Endothelial cell (in vitro differentiated cells): ENCODE data around the gene NME7. TPM values are rescaled to one million over a fixed set of nuclear protein-coding genes. Genes with fewer than 3 reads are reported as not detected.

Source experiments
- DNase-seq: peaks from one replicate; pipeline ENCODE4 v3.0.0; 2021; ENCODE audit warnings: low spot score
- H3K27ac Mint-ChIP-seq: one replicate; pipeline ENCODE4 v1.8.0; 2021; ENCODE audit warnings: mixed read lengths, inconsistent platforms; ENCODE audit not compliant: unreplicated experiment
- H3K27me3 Mint-ChIP-seq: one replicate; pipeline ENCODE4 v1.8.0; 2021; ENCODE audit warnings: mild to moderate bottlenecking, moderate library complexity, mixed read lengths, inconsistent platforms; ENCODE audit not compliant: unreplicated experiment
- H3K36me3 Mint-ChIP-seq: one replicate; pipeline ENCODE4 v1.8.0; 2021; ENCODE audit warnings: mild to moderate bottlenecking, low read depth, mixed read lengths, inconsistent platforms; ENCODE audit not compliant: unreplicated experiment
- H3K4me1 Mint-ChIP-seq: one replicate; pipeline ENCODE4 v1.8.0; 2021; ENCODE audit warnings: mild to moderate bottlenecking, mixed read lengths, inconsistent platforms; ENCODE audit not compliant: unreplicated experiment
- H3K4me3 Mint-ChIP-seq: one replicate; pipeline ENCODE4 v1.8.0; 2021; ENCODE audit warnings: mild to moderate bottlenecking, mixed read lengths, inconsistent platforms; ENCODE audit not compliant: unreplicated experiment
- H3K9me3 Mint-ChIP-seq: one replicate; pipeline ENCODE4 v1.8.0; 2021; ENCODE audit warnings: mixed read lengths, inconsistent platforms; ENCODE audit not compliant: unreplicated experiment
- CTCF ChIP-seq: fragments of 200-600 bp; sonication (generic); IDR thresholded peaks from one replicate; pipeline ENCODE4 v1.5.0; 2021; ENCODE audit warnings: antibody characterized with exemption; ENCODE audit not compliant: unreplicated experiment
- total RNA-seq: library from RNA; stranded (reverse); fragmentation: NEBNext Ultra II Directional; extraction: Animal tissue kit (Norgen Biotek cat#: 25700); gene quantifications from one replicate; pipeline ENCODE4 v1.2.1, GENCODE V29; 2021; ENCODE audit not compliant: unreplicated experiment

The NME7 gene
- total RNA-seq, 1 donor from 2014 or later = 18.9 TPM

DNA sequence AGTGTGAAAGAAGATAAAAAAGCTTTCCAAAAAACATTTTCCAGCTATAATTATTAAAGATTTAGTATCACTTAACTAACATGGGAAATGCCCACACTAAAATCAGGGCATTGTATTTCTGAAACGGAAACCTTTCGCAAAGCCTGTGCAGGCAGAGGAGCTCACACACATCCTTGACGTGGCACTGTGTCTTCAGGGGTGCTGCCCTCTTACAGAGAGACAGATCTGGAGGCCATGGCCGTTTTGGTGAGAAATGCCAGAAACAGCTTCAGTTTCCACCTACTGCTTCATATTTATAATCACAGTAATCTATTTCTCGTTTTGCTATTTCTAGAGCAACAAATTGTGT is 234.4 kb downstream of the NME7 start:
- peaks cover 1% of the 10 kb centered on the region for H3K27me3 Mint-ChIP-seq
- H3K27ac Mint-ChIP-seq = no peak overlapping the region
- TF ChIP-seq CTCF = no peak
- no peaks in the 10 kb centered on the region for H3K36me3 Mint-ChIP-seq
- no peaks in the 10 kb centered on the region for H3K4me1 Mint-ChIP-seq
- no peak for DNase-seq
- no peak overlapping the region for H3K4me3 Mint-ChIP-seq
- no peaks in the 10 kb centered on the region for H3K9me3 Mint-ChIP-seq

DNA sequence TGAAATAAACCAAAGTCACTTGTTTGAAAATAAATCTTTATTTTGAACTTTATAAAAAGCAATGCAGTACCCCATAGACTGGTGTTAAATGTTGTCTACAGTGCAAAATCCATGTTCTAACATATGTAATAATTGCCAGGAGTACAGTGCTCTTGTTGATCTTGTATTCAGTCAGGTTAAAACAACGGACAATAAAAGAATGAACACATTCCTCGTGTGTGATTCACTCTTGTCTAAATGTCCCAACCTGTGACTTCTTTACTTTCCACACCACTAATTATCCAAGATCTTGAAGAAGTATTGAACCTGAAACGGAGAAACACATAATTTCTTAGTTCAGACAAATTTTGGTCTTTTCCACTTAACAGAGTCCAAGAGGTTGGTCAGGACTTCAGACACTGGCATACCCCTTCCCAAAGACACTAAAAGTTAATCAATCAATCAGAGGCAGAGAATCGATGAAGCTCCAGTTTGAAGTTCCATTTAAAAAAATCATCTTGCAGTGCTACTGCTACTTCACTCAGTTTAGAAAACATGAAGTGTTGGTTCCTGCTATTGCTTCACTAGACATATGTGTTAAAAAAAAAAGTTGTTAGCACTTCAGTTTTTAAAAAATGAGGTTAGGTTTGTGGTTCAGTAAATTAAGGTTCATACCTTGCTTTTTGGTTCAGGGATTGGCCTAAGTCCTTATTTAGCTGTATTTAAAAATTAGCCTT is 234.9 kb downstream of the NME7 start:
- TF ChIP-seq CTCF = no peak
- H3K27me3 Mint-ChIP-seq = peaks cover 1% of the 10 kb centered on the region
- no peaks in the 10 kb centered on the region for H3K9me3 Mint-ChIP-seq
- no peak for DNase-seq
- no peak overlapping the region for H3K27ac Mint-ChIP-seq
- no peaks in the 10 kb centered on the region for H3K4me1 Mint-ChIP-seq
- no peak overlapping the region for H3K4me3 Mint-ChIP-seq
- no peaks in the 10 kb centered on the region for H3K36me3 Mint-ChIP-seq

GRCh38 chr1:169130683-169131082 is 236.9 kb downstream of the NME7 start:
- Mint-ChIP-seq H3K4me3 (no peak overlapping the region), H3K36me3 (no peaks in the 10 kb centered on the region), H3K27me3 (no peaks in the 10 kb centered on the region), H3K27ac (no peak overlapping the region), H3K4me1 (no peaks in the 10 kb centered on the region), H3K9me3 (no peaks in the 10 kb centered on the region)
- no peak for TF ChIP-seq CTCF
- DNase-seq = no peak

GRCh38 chr1:169129109-169129784 is 238.3 kb downstream of the NME7 start:
- Mint-ChIP-seq H3K27ac (no peak overlapping the region), H3K4me1 (no peaks in the 10 kb centered on the region), H3K36me3 (no peaks in the 10 kb centered on the region), H3K9me3 (no peaks in the 10 kb centered on the region), H3K27me3 (no peaks in the 10 kb centered on the region), H3K4me3 (no peak overlapping the region)
- TF ChIP-seq CTCF = no peak
- DNase-seq = no peak

- no peaks in the 10 kb centered on the region for H3K9me3 Mint-ChIP-seq
- no peak overlapping the region for H3K27ac Mint-ChIP-seq
- TF ChIP-seq CTCF = no peak
- H3K4me3 Mint-ChIP-seq = no peak overlapping the region
- no peaks in the 10 kb centered on the region for H3K4me1 Mint-ChIP-seq
- no peaks in the 10 kb centered on the region for H3K36me3 Mint-ChIP-seq
- DNase-seq = no peak
- H3K27me3 Mint-ChIP-seq = no peaks in the 10 kb centered on the region
Observed at GRCh38 chr1:169128562-169128961, 239.0 kb downstream of the NME7 start.
